IPS-18c (cell line): Measurements from ENCODE around the gene ETV7.

Experiments
- H3K4me3 ChIP-seq: 2 replicates; pipeline ENCODE4 v1.7.0; 2013; ENCODE audit warnings: low read depth, mild to moderate bottlenecking, low read length, moderate library complexity; ENCODE audit not compliant: insufficient read depth
- H3K9me3 ChIP-seq: one replicate; pipeline ENCODE4 v1.6.1; 2013; ENCODE audit warnings: mild to moderate bottlenecking, low read length, moderate library complexity; ENCODE audit not compliant: control insufficient read depth, insufficient read depth

The ETV7 gene

DNA sequence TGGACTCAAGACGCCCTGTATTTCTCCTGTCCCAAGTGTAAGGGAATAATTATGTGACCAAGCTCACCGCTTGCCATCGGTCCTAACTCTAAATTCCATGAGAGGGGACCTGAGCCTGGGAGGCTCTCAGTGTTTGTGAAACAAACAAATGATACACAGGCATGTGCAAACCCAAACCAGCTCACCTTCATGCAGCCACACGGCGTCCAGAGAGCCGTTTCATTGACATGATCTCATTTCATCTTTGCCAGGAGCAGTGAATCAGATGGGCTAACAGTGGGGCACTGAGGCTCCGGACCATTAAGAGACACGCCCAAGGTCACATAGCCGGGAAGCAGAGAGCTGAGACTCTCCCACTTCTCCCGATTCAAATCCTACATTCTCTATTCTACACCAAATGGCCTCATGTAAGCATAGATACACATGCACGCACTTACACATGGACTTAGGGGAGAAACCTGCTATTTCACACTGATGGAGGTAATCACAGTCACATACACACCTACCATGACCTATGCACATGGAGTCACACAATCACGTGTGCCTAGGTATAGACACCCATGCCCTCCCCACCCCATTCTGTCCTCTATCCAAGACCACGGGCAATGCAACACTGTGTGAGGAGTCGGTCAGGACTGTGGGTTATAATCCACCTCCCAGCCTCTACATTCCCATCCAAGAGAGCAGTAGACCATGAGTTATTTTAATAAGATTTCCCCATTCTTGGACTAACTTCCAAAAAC is 51.8 kb downstream of the ETV7 start:
- Histone ChIP-seq H3K4me3 (no peak overlapping the region), H3K9me3 (peaks cover 2% of the 10 kb centered on the region)

- Histone ChIP-seq H3K9me3 (peaks cover 2% of the 10 kb centered on the region), H3K4me3 (no peak overlapping the region)
These were observed 52.5 kb downstream of the ETV7 start for GRCh38 chr6:36334832-36335459.

DNA sequence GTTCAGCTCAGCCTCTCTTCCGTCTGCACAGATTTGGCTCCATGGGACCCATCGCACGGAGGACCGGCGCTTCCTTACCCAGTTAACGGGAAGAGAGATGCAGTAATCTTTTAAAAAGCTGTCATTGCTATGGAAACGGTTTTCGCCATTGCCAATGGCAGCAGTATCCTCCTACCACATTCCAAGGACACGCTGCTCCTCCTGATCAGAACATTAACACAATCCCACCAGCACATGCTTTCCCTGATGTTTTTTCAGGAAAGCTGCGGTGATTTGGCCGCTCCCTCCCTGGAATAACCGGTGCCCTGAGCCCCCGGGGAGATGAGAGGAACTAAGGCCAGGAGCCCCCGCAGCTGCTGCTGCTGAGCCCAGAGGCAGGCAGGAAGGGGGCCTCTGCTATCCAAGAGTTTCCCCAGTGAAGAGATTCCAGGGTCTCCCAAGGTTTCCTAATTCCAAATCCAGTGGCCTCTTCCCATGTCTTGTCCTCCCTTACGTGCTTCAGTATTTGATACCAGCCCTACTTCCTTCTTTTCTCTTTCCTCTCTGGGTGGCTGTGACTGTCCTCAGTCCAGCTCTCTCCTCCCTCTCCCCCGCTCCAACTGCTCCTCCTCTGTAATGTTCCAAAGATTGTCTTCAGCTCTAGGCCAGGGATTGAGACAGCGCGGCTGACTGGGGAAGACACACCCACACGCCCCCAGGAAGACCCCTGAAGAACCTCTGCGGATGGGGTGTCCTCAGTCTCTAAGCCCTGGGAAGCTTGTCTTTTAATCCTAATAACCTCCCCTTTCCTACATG is 53.3 kb downstream of the ETV7 start:
- Histone ChIP-seq H3K4me3 (no peak overlapping the region), H3K9me3 (peaks cover 2% of the 10 kb centered on the region)

DNA sequence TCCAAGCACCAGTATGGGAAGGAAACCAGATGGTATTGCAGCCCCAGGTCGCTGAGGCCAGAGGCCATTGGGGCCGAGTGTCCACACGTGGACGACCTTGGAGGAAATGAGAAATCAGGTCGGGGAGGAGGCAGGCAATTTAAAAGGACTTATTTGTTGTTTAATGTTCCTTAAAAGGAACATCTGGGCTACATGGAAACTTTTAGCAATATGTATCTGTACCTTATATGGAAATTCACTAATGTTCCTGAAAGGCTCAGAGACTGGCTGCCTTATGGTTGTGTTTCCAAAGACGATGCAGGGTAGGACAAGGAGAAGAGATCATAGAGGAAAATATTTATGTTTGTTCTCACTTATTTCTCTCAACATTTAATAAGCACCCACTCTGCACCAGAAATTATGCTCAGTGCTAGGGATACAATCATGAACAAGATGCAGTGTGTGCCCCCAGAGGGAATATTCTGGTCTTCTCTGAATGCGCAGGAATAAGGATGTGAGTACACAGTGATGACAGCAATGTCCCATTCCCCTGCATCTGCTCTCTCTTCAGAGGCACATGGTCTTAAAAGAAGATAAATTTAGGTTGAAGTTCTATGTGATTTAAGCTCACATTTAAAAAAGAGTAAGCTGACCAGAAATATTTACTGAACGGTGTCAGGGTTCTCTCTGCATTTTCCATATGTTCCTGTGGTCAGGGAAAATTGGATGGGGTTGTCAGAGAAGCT is 54.1 kb downstream of the ETV7 start:
- Histone ChIP-seq H3K4me3 (no peak overlapping the region), H3K9me3 (peaks cover 2% of the 10 kb centered on the region)

GRCh38 chr6:36331381-36331780 is 56.1 kb downstream of the ETV7 start:
- H3K4me3 ChIP-seq = no peak overlapping the region
- peaks cover 2% of the 10 kb centered on the region for H3K9me3 ChIP-seq

- Histone ChIP-seq H3K4me3 (no peak overlapping the region), H3K9me3 (peaks cover 2% of the 10 kb centered on the region)
These were observed 57.1 kb downstream of the ETV7 start for GRCh38 chr6:36330366-36330765.

- peaks cover 2% of the 10 kb centered on the region for H3K9me3 ChIP-seq
These were observed 57.6 kb downstream of the ETV7 start for GRCh38 chr6:36329798-36330291.

GRCh38 chr6:36328600-36328999 is 58.9 kb downstream of the ETV7 start:
- Histone ChIP-seq H3K4me3 (no peak overlapping the region), H3K9me3 (peaks cover 2% of the 10 kb centered on the region)

More at GRCh38 chr6:36329798-36330291, 57.6 kb downstream of the ETV7 start:
- no peak overlapping the region for H3K4me3 ChIP-seq

GRCh38 chr6:36327919-36328236 is 59.6 kb downstream of the ETV7 start:
- H3K4me3 ChIP-seq = no peak overlapping the region
- H3K9me3 ChIP-seq = peaks cover 2% of the 10 kb centered on the region

DNA sequence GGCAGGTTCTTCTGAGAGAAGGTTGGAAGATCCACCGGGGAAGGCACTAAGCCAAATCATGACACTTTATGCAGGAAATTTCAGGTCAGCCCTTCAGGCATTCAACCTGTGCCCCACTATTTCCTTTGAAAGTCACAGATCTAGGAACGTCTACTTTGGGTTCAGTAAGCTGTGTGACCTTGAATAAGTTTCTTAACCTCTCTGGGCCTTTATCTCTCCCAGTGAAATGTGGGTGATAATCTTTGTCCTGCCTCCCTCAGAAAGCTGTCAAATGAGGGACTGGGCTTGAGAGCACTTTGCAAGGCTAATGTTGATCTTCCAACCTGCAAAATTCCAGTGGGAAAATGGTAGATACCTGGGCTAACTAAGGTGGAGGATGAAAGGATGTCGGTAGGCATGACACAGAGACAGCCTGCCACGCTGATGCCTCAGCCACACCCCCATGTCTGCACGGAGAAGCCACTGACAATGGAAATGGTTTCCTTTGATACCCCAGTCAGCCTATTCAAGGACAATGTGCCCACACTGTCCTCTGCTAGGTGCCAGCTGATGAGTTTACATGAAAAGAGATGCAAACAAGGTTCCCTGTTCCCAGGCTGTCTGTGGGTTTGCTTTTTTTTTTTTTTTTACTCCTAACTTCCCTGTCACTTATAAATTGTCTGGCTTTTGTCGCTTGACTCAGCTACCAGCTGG is 60.1 kb downstream of the ETV7 start:
- H3K4me3 ChIP-seq = no peak overlapping the region
- H3K9me3 ChIP-seq = peaks cover 2% of the 10 kb centered on the region

- Histone ChIP-seq H3K4me3 (no peak overlapping the region), H3K9me3 (peaks cover 2% of the 10 kb centered on the region)
These were observed 61.0 kb downstream of the ETV7 start for GRCh38 chr6:36326356-36326995.

- H3K9me3 ChIP-seq = no peaks in the 10 kb centered on the region
- no peak overlapping the region for H3K4me3 ChIP-seq
These were observed 62.8 kb downstream of the ETV7 start for GRCh38 chr6:36324715-36325114.

- Histone ChIP-seq H3K9me3 (no peaks in the 10 kb centered on the region), H3K4me3 (no peak overlapping the region)
These were observed 63.3 kb downstream of the ETV7 start for GRCh38 chr6:36324191-36324590.

DNA sequence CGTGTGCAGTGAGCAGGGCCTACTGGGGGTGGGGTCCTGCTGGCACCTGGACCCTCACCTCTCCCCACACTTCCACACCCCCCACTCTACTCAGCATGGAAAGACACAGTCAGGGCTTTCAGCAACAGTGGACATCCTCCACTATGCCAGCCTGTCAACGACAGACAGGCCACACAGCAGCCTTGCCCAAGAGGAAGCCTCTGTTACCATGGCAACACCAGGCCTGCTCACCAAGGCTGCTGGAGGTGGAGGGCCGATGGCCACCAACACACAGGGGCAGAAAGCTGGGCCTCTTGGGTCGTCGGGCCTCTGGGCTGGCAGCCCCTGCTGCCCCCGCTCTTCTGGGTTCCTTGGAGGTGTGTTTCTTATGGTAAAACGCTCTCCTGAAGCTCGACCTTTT is 64.4 kb downstream of the ETV7 start:
- H3K9me3 ChIP-seq = no peaks in the 10 kb centered on the region
- no peak overlapping the region for H3K4me3 ChIP-seq

GRCh38 chr6:36322591-36322990 is 64.9 kb downstream of the ETV7 start:
- no peak overlapping the region for H3K4me3 ChIP-seq
- H3K9me3 ChIP-seq = no peaks in the 10 kb centered on the region

DNA sequence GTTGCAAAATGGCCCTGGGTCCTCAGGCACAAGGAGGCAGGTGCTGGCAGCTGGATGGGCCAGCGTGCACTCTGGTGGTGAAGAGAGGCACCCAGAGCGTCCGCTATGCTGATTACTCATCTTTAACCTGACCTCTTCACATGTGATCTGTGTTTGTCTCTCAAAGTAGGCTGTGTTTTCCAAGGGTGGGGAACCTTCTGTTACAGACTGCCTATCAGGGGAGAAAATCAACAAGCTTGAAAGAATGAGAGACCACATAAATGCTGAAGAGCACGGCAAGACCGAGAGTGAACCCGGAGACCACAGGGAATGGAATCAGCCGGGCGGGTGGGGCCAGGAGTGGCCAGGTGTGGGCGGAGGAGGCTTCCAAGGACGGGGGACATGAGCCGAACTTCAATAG is 67.0 kb downstream of the ETV7 start:
- H3K4me3 ChIP-seq = no peak overlapping the region

More for the DNA sequence above, 67.0 kb downstream of the ETV7 start:
- H3K9me3 ChIP-seq = no peaks in the 10 kb centered on the region
